Stimulated activated CD4-positive, alpha-beta T cell treated with anti-CD3 and anti-CD28 coated beads, Interleukin-4, amount 100 ng/mL, for 48 hours (primary cell): ENCODE results near the gene CAMK2A.
A peak's percentile ranks its signal among the peaks of the same experiment; 100 is the strongest.

Experiments
- DNase-seq, 2 donors: peaks; one replicate each; pipeline ENCODE4 v3.0.0-alpha.2; 2020; ENCODE audit warnings: low read depth in 2 of 2

Gene CAMK2A

DNA sequence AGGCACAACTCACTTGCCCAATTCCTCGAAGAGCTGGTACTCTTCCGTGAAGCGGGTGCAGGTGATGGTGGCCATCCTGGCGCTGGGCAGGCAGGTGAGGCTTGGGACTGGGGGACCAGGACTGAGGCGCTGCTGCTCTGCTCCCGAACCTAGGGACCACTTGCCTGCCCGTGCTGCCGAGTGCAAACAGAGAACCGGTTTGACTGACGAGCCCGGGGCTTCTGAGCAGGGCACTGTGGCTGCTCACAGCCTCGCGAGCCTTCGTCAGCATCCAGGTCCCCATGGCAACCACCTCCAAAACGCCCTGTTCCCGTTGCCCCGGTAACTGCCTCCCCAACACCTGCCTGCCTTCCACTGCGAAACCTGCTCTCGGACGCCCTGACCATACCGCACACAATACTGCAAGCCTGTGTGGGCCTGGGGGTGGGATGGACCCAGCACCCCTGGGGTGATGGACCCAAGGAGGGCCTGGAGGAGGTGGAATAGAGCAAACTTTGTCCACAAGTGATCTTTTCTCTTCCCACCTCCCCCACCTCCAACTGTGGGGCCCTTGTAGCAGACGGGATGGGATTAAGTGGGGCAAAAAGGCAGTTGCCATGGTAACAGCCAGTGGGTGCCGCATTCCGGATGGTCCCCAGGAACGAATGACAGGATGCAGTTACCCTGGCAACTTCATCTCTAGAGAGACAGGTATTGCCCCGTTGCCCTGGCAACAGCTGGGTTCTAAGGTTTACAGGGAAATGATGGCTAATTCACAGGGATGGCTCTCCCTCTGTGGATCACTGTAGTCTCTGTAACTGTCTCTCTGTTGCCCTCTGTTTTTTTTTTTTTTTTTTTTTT is at the start of gene CAMK2A:
TSS of gene CAMK2A (minus strand) at position 223 of the 840 bp plus-strand sequence. CDS start at position 75, 148 bp downstream.
- DNase-seq: no peak

DNA sequence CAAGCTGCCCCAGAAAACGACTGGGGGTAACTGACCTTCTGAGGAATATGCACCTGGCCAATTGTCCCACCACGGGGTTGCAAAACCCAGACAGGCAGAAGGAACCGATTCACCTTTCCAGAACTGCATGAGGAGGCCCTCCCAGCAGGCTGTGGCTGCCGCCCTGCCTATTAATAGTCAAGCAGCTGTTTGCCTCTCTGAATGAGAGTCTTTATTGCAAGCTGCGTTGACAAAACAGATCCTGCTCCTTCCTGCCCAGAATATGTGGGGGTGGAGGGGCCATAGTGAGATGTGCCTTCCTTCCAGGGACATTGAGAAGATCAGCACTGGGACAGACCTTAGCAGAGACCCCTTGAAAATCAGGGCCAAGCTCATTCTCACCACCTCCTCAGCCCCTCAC is 49.6 kb upstream of the CAMK2A start:
- no peak for DNase-seq

DNA sequence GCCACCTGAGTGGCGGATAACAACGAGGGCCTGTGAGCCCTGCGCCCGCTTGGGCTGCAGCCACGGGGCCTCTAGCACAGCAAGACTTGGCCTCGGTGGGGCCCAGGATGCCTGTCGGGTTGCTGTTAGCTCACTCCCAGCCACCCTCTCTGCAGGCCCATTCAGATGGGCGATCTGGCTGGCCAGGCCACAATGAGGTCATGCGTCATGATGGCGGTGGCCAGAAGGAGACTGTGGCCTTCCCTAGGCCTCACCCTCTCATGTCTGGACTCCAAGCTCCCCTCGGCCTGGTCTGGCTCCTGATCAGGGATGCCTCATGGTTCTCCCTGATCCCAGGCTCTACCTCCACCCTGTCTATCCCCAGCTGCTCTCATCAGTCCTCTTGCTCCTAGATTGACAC is 49.0 kb upstream of the CAMK2A start:
- no peak for DNase-seq

DNA sequence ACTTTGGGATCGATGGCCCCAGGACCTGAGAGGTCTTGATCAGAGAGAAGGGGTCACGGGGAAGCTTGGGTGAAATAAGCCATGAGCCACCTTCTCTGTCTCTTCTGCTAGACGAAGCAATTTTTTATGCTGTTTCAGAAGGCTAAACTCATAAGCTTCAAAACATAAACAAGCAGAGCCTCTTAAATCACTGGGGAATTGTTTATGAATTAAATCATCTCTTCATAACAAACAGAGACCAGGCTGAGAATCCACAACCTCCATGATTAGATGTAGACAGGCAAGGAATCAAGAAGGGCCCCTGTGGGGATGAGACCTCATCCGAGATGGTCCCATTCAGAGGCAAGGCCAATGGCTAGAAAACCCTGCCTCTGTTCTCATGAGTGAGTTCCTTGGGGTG is 46.2 kb upstream of the CAMK2A start:
- DNase-seq: no peak

DNA sequence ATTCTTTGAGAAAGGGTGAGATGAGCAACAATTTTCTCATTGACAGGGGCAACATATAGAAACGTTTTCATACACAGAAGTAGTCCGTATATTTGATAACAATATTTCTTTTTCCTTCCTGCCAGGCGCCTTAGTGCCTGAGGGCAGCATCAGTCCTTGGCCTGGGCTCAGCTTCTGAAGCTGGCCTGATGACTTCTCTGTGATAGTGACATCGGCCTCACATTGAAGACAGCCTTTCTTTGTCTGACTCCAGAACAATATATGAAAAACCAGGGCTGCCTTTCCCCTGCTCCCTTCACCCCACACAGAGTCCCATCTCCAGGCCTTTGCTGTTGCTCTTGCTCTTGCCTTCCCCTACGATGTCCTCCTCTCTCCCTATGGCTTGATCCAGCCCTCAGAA is 43.8 kb upstream of the CAMK2A start:
- no peak for DNase-seq

DNA sequence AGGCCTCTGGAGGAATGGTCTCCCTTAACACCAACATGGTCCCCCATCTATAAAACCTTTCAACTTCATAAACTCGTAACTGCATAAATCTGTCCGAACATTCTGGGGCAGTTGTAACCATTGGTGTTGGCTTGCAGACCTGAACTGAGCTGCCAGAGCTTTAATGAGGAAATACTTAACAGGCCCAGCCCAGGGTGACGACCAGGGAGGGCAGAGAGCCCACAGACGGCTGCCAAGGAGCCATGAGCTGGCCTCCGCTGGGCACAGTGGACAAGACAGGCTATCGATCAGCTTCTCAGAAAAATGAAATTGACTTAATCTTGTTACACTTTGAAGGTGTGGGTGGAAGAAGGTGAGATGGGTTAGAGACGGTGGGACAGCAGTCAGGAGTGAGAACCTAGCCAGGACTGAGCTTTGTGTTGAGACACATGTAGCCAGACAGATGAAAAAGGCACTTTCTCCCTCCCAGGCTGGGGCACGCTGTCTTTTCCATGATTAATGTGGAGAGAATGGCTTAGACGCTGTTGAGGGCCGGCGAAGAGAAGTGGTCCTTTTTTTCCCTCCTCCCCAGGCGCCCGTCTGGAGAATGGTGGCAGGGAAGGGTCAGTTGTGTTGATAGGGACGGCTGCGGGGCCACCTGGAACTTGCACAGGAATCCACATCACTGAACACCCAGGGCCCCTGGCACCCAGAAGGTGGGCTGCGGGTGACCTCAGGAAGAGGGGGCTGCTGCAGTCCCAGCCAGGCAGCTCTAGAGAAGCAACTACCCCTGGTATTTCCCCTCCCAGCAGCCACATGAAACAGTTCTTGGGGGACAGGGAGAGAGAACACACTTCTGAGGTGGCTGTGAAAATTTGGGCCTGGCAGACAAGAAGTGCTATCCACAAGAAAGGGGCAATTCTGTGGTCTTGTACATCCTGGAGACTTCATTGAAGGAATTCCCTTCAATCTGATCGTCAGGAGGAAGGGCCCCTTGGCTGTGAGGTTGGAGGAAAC is 40.6 kb upstream of the CAMK2A start:
- no peak for DNase-seq

DNA sequence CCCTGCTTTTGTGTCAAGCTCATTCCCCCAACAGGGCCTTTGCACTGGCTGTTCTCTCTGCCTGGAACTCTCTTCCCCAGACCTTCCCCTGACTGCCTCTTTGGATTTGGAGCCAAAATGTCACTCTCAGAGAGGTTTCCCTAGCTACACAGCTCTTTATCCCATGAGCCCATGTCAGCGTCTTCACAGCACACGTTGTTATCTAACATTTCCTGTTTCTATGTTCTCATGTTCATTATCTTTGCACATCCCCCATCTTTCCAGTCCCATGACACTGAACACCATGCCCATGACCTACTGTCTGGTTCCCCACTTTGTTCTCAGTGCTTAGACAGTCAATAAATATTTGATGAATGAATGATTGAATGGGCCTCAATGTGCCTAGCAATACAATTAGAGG is 39.5 kb upstream of the CAMK2A start:
- DNase-seq: no peak

DNA sequence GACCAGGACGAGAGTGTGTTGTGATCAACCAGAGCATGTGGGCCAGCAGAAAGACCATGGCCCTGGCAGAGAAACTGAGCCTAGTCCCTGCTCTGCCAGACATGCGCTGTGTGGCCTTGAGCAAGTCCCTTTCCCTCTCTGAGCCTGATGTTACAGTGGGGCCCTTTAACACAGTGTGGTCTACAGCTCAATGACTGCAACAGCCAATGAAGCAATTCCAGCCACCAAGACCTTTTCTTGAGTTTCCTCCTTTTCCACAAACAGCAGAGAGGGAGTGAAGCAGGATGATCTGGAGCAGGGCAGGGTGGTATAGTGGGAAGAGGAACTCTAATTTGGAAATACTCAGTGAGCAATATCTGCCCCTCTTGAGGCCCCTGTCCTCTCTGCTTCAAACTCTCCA is 38.9 kb upstream of the CAMK2A start:
- no peak for DNase-seq

DNA sequence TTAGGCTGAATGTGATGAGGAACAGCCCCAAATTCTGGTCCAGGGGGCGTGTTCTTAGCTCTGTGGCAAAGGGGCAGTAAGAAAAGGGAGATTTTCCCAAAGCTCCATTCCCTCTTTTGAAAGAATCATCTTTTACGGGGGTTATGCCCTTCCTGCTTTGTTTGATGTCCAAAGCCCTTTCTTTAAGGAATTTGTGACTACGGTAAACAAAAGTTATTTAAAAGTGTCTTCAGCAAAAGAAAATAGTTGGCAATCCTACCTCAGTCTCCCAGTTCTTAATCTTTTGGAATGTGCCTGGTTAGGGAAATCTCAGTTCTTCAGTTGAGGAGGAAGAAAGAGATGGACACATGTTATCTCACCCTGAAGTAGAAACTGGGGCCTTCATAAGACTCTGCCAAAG is 37.6 kb upstream of the CAMK2A start:
- DNase-seq: no peak

DNA sequence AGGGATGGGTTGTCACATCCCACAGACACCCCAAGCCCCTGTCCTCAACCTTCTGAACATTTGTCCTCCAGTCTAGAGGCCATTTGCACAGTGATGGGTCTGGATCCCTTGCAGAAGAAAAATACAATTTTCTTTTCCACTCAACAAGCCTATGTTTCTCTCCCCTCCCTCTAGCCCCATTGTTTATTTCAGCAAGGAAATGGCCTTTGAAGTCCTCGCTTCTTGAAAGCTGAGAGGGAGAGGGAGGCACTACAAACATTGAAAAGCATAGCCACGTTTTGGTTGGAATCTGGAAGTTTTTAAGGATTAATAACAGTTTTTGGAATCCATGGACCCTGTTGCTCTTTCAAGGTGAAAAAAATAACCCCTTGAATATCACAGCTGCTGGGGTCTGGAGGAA is 37.1 kb upstream of the CAMK2A start:
- no peak for DNase-seq

DNA sequence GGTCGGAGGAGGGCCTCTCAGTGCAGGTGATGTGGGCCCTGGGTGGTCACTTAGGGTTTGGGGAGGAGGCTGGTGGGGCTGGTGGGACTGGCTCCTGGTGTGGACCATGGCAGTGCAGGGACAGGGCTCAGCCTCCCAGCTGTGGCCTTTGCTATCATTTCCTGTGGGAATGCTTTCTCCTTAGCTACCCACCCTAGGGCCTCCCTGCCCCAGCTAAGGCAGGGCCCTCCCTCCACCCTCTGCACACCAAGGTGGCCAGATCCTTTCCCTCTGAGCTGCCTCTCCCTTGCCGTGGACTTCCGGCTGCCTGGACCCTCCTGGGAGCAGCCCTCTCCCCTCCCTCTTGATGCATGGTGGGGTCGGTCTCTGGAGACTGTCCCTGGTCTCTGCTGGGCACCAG is 35.9 kb upstream of the CAMK2A start:
- no peak for DNase-seq

DNA sequence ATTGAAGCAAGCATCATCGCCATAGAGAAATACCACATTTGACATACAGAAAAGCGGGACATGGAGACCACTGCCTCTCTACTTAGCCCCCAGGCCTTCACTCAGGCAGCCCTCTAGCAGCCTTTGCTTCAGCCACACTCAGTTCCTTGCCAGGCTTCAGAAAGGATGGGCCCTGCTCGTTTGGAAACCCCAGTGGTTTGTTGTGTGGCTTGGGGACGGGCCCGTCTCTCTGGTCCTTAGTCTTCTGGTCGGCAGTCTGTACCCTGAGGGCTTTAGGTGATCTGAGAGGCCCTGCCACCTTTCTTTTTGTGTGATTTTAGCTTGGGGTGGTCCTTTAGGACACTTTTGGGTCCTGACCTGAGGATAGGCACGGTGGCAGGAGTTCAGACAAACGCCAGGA is 34.2 kb upstream of the CAMK2A start:
- no peak for DNase-seq

DNA sequence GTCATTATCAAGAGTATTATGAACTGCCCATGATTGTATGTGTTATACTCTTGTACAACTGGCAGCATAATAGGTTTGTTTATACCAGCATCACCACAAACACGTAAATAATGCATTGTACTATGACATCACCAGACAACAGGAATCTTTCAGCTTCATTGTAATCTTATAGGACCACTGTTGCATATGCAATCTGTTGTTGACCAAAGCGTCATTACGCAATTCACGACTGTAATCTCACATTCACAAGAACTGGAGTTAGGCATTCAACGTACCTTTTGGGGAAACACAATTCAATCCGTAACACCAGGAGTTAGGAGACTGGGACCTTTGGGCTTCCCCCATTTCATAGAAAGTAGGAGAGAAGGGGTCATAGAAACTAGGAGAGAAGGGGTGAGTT is 33.5 kb upstream of the CAMK2A start:
- DNase-seq: no peak

DNA sequence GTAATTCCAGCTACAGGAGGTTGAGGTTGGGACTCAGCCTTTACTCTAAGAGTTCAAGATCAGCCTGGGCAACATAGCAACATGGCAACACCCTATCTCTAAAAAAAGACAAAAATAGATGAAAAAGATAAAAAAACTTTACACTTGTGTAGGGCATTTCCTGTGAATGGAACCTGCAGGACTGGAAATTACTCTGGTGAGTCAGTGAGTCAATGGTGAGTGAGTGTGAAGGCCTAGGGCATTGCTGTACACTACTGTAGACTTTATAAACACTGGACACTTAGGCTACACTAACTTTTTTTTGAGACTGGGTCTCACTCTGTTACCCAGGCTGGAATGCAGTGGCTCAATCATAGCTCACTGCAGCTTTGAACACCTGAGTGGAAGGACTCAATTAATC is 32.6 kb upstream of the CAMK2A start:
- DNase-seq: no peak

DNA sequence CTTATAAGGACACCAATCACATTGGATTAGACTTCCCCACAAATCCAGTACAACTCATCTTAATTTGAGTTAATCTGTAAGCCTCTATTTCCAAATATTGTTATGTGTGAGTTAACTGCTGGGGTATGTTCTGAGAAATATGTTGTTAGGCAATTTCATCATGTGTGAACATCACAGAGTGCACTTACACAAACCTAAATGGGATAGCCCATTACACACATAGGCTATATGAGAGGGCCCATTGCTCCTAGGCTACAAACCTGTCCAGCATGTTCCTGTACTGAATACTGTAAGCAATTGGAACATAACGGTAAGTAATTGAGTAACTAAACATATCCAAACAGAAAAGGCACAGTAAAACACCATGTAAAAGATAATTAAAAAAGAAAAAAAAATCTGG is 32.2 kb upstream of the CAMK2A start:
- no peak for DNase-seq

DNA sequence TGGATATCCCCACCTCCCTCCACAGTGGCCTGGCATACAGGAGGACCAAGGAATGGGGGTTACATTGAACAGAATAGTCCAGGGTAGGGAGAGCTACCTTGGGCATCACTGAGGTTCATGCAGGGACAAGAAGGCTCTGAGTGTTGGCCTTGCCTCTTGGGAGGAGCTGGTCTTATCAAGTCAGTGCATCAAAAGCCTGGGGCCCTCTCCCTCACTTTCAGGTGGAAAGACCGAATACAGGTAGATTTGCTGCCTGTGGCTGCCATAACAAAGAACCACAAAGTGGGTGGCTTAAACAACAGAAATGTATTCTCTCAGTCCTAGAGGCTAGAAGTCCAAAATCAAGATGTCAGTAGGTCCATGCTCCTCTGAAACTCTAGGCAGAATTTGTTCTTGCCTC is 31.6 kb upstream of the CAMK2A start:
- DNase-seq: no peak

DNA sequence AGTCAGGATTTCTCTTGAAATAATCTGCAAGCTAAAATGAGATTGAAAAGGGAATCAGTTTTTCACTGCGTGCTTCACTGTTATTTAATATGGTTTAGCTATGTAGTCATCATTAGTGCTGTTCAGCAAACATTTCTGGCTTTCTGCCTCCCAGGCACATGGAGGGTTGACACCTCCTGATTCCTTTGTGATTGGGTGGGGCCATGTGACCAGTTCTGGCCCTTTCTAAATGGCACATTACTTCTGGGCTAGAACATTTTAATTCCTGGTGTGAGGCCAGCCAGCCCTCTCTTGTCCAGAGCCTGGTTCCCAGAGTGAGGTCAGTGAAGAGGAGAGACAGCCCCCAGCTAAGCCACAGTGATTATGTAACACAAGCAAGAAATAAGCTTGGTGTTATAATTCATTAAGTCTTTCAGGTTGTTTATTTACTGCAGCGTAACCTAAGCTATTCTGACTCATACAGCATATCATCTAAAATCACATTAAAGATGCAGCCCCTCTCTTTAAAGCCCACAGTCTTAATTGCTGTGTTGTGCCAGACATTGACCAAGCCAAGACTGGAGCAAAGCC is 30.6 kb upstream of the CAMK2A start:
- DNase-seq: no peak

DNA sequence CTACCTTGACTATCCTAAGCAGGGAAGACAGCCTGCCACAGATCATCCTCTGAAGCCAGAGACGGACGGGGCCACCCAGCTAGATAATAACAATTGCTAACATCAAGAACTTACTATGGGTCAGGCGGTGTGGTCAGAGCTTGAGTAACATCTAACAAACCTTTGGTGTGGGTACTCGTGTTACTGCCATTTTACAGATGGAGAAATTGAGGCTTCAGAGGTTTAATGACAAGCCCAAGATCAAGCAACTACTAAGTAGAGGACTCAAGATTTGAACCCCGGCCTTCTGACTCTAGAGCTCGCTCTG is 29.9 kb upstream of the CAMK2A start:
- DNase-seq: no peak

DNA sequence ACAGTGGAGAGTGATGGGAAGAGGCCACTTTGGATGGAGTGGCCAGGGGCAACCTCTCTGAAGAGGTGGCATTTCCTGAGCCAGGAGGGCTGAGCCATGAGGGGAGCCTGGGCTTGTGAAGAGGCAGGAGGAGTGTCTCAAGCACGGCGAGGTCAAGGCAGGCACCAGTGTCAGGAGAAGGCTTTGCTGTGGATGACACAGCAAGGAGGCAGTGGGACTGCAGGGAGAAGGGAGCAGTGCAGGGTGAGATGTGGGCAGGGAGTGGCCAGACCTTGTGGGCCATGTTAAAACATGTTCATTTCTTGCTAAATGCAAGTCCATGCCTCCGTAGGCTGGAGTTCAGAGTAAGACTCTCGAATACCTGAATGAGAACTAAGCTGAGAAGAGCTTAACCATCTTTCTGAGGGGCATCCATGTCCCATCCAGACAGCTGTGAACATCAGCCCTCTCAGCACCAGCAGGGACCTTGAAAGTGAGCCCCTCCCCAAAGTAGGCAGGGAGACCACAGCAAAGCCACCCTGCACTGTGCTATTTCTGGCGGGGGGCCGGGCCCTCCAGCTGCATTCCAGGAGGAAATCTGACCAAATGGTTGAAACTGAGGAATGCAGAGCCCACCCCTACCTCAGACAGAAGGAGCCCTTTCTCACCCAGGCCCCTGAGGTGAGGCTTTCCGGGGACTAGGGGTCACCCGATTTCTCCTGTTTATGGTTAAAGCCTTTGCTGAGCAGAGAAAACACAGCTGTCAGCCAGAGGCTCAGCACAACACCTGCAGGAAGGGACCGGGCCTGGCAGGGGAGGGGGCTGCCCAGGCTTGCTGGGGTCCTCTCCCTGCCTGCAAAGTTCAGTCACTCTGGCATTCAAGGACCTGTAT is 29.3 kb upstream of the CAMK2A start:
- no peak for DNase-seq

DNA sequence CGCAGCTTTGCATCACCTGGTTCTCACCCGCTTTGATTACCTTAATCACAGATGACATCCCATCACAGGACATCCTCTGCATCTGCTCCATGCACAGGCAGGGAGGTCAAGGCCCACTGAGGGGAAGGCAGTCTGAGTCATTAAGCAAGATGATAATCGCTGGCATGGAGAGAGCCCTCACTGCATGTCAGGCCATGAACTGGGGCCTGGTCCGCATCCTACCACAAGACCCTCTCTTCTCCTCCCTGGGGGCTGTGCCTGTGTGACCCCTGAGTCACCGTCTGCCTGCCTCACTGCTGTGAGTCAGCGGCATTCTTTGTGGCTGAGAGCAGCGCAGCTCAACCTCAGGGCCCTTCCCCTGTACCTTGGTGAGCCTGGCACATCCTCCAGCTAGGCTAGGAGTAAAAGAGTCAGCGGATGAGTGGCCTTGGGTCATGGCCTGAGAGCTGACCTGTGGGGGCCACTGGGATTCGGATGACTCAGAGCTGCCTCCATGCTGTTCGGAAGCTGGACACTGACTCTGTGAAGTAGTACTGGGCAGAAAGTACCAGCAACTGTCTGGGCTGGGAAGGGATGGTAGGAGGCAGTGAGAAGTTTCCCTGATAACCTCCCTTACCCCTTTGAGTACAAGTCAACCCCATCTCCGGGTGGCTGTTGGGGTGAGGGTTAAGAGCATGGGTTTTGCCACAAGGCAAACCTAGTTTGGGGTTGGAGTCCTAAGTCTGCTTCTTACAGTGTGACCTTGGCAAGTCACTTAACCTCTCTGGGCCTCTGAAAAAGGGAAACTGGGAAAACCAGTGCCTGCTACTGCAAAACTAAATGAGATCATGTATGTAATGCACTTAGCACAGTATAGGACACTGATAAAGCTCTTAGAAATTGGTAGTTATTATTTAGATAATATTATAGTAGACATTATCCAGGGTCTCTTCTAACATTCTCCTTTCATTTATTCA is 27.8 kb upstream of the CAMK2A start:
- DNase-seq: peak in 1 of 2 donors; percentile 2

DNA sequence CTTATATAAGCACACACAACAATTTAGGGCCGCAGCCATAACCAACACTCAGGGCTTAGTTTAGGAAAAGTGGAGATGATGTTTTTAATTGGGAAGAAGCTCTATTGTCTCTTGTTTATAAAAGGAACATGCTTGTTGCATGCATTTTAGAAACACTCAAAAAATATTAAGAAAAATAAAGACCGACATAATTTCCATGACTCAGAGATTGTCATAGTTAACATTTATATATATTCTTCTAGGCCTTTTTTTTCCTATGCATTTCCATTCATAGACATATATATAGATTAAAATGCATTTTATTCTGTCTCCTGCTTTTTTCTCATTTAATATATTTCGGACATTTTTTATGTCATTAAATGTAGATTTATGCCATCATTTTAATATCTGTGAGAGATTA is 26.7 kb upstream of the CAMK2A start:
- no peak for DNase-seq
